GM12878 (cell line): ENCODE measurements around the gene TOGARAM1. TPM values are rescaled to one million over a fixed set of nuclear protein-coding genes. Genes with fewer than 3 reads are reported as not detected.

Experiments
- ATAC-seq: fragments of 200-7000 bp; cut with Tn5 transposase; 3 replicates; pipeline ENCODE4 v1.9.1; 2020; ENCODE audit warnings: mild to moderate bottlenecking, moderate library complexity
- BruUV-seq: library from RNA; stranded (reverse); fragments of 400-500 nt; replicated peaks from 2 replicates; lab custom pipeline; 2021; lab: Mats Ljungman, UMichigan
- CTCF ChIA-PET: fragments of 300-600 bp; sonication (Branson Sonifier 250); formaldehyde crosslinking; extraction: SDS; loops from one replicate; lab custom pipeline; 2021; ENCODE audit warnings: inconsistent platforms; lab: Yijun Ruan, JAX
- POLR2A ChIA-PET: fragments of 350-600 bp; formaldehyde crosslinking; extraction: SDS; loops from one replicate; lab custom pipeline; 2021; ENCODE audit warnings: inconsistent platforms; lab: Charles Lee
- RAD21 ChIA-PET: fragments of 300-600 bp; sonication (Branson Sonifier 250); formaldehyde crosslinking; loops from one replicate; lab custom pipeline; 2023; ENCODE audit warnings: antibody characterized with exemption; ENCODE audit not compliant: unreplicated experiment; lab: Charles Lee
- SMC1A ChIA-PET: fragments of 300-600 bp; sonication (Branson Sonifier 250); formaldehyde crosslinking; loops from one replicate; lab custom pipeline; 2023; ENCODE audit not compliant: unreplicated experiment, uncharacterized antibody; lab: Charles Lee
- DNase-seq: peaks from one replicate; pipeline ENCODE4 v3.0.0-alpha.2; 2011; ENCODE audit warnings: low read depth, low spot score
- FAIRE-seq: peaks from 3 replicates; lab custom pipeline; 2011; peaks lifted over from hg19 to GRCh38; lab: Jason Lieb, UNC
- H2AFZ ChIP-seq: 2 replicates; pipeline ENCODE4 v1.6.0; 2011; ENCODE audit warnings: low read depth, low read length, control low read depth; ENCODE audit not compliant: control insufficient read depth
- H3K27ac ChIP-seq: 2 replicates; pipeline ENCODE4 v1.5.1; 2011; ENCODE audit warnings: control low read depth; ENCODE audit not compliant: control insufficient read depth, insufficient read depth
- H3K27me3 ChIP-seq, 2 experiments: replicated peaks in 1 of 2; 2 replicates each; pipeline versions ENCODE4 v1.6.0 to v1.6.1; 2011; ENCODE audit warnings: low read length in 1 of 2; ENCODE audit not compliant: control insufficient read depth in 2 of 2, insufficient read depth in 2 of 2
- H3K36me3 ChIP-seq, 2 experiments: 2 replicates each; pipeline ENCODE4 v1.5.1; 2011; ENCODE audit warnings: low read length in 1 of 2; ENCODE audit not compliant: control insufficient read depth in 2 of 2, insufficient read depth in 2 of 2
- H3K4me1 ChIP-seq: 2 replicates; pipeline ENCODE4 v1.6.1; 2011; ENCODE audit warnings: mild to moderate bottlenecking, low read length, moderate library complexity, mixed read lengths; ENCODE audit not compliant: control insufficient read depth, insufficient read depth
- H3K4me2 ChIP-seq: 2 replicates; pipeline ENCODE4 v1.6.0; 2011; ENCODE audit warnings: control low read depth; ENCODE audit not compliant: control insufficient read depth, insufficient read depth
- H3K4me3 ChIP-seq: fragments of 200-600 bp; sonication (generic); 2 replicates; pipeline ENCODE4 v1.5.1; 2016
- H3K79me2 ChIP-seq: 2 replicates; pipeline ENCODE4 v1.6.0; 2011; ENCODE audit warnings: low read length; ENCODE audit not compliant: control insufficient read depth, insufficient read depth
- H3K9ac ChIP-seq: 2 replicates; pipeline ENCODE4 v1.8.0; 2011; ENCODE audit warnings: low read length, control low read depth, mixed read lengths; ENCODE audit not compliant: control insufficient read depth, insufficient read depth
- H3K9me3 ChIP-seq: replicated peaks from 3 replicates; pipeline ENCODE4 v1.5.1; 2011; ENCODE audit warnings: mild to moderate bottlenecking, low read length; ENCODE audit not compliant: control insufficient read depth, insufficient read depth
- H4K20me1 ChIP-seq: 2 replicates; pipeline ENCODE4 v1.6.0; 2011; ENCODE audit not compliant: control insufficient read depth, insufficient read depth
- ATF2 ChIP-seq: IDR thresholded peaks from 2 replicates; pipeline ENCODE4 v1.6.1; 2012; ENCODE audit warnings: low read length, inconsistent platforms
- BCL11A ChIP-seq: IDR thresholded peaks from 2 replicates; pipeline ENCODE4 v1.6.1; 2011; ENCODE audit warnings: low read depth, low read length
- CHD2 ChIP-seq: IDR thresholded peaks from 2 replicates; pipeline ENCODE4 v1.6.1; 2011; ENCODE audit warnings: low read depth, low read length, improper control_type of control experiment, borderline replicate concordance
- HCFC1 ChIP-seq: fragments of 150-350 bp; IDR thresholded peaks from 2 replicates; pipeline ENCODE4 v1.6.1; 2014; ENCODE audit warnings: low read length
- HDGF ChIP-seq: fragments of 450-650 bp; IDR thresholded peaks from 2 replicates; pipeline ENCODE4 v1.6.1; 2016; ENCODE audit warnings: antibody characterized with exemption
- IKZF1 ChIP-seq: fragments of 450-650 bp; conservative IDR thresholded peaks from 2 replicates; pipeline ENCODE4 v1.6.1; 2017; ENCODE audit warnings: antibody characterized with exemption, mild to moderate bottlenecking
- IKZF2 ChIP-seq, 2 experiments: fragments of 450-650 bp; IDR thresholded peaks; 2 replicates each; pipeline ENCODE4 v1.6.1; 2017; ENCODE audit warnings: mild to moderate bottlenecking in 2 of 2, moderate library complexity in 2 of 2
- JUNB ChIP-seq: IDR thresholded peaks from 2 replicates; pipeline ENCODE4 v1.6.1; 2016; ENCODE audit warnings: antibody characterized with exemption, mild to moderate bottlenecking
- MTA2 ChIP-seq: fragments of 450-650 bp; IDR thresholded peaks from 2 replicates; pipeline ENCODE4 v1.6.1; 2016; ENCODE audit warnings: low read depth, mild to moderate bottlenecking, moderate library complexity
- PKNOX1 ChIP-seq: fragments of 450-650 bp; IDR thresholded peaks from 2 replicates; pipeline ENCODE4 v1.6.1; 2016; ENCODE audit warnings: mild to moderate bottlenecking
- RELB ChIP-seq: fragments of 450-650 bp; IDR thresholded peaks from 2 replicates; pipeline ENCODE4 v1.6.1; 2017; ENCODE audit warnings: low read depth, mild to moderate bottlenecking, moderate library complexity
- RFX5 ChIP-seq: IDR thresholded peaks from 2 replicates; pipeline ENCODE4 v1.6.1; 2011; ENCODE audit warnings: low read depth, low read length, improper control_type of control experiment
- RUNX3 ChIP-seq: IDR thresholded peaks from 2 replicates; pipeline ENCODE4 v1.6.1; 2012; ENCODE audit warnings: low read length, inconsistent platforms
- SREBF1 ChIP-seq: IDR thresholded peaks from 2 replicates; pipeline ENCODE4 v1.6.1; 2012; ENCODE audit warnings: mild to moderate bottlenecking, low read length
- SREBF2 ChIP-seq: IDR thresholded peaks from 2 replicates; pipeline ENCODE4 v1.6.1; 2012; ENCODE audit warnings: mild to moderate bottlenecking, low read length
- ZNF592 ChIP-seq: fragments of 450-650 bp; IDR thresholded peaks from 2 replicates; pipeline ENCODE4 v1.6.1; 2017; ENCODE audit warnings: mild to moderate bottlenecking, moderate library complexity
- WGBS: methylation state at CpG from one replicate; pipeline ENCODE4 v1.1.6; 2016; ENCODE audit warnings: low lambda C conversion rate; ENCODE audit not compliant: insufficient replicate concordance, insufficient coverage; ENCODE audit errors: missing lambda C conversion rate; 5-methylcytosine and 5-hydroxymethylcytosine counted together
- in situ Hi-C: fragments of 300-500 bp; cut with MboI; formaldehyde crosslinking; loops from 9 replicates; pipeline ENCODE4 v1.14.3; 2018; ENCODE audit warnings: mixed read lengths
- intact Hi-C: fragments of 100-400 bp; cut with micrococcal nuclease; formaldehyde crosslinking; loops from one replicate; pipeline ENCODE4 v1.14.2; 2022; ENCODE audit not compliant: unreplicated experiment
- polyA plus RNA-seq, 11 experiments: library from polyadenylated mRNA; depleted of rRNA in 4 of 11; unstranded in 6 of 11; stranded (reverse) in 5 of 11; fragments of >200 nt; fragmentation: Nextera tagmentation in 4 of 11; fragmentation: Illumina TruSeq in 1 of 11; extraction: Ambion mirVana in 4 of 11; extraction: Trizol in 1 of 11; gene quantifications; 1 replicate in 1 of 11; 2 replicates in 10 of 11; pipeline versions ENCODE4 v1.2.1 to v1.2.3, GENCODE V29; 2011 to 2016; ENCODE audit warnings: inconsistent platforms in 2 of 11, missing spikeins in 2 of 11, low read depth in 1 of 11
- total RNA-seq, 4 experiments: library from RNA; depleted of rRNA in 3 of 4; stranded (reverse); fragments of >200 nt in 3 of 4; fragmentation: Illumina TruSeq in 1 of 4; extraction: Trizol in 1 of 4; gene quantifications; 2 replicates each; pipeline versions ENCODE4 v1.2.1 to v1.2.3, GENCODE V29; 2013 to 2021

The TOGARAM1 gene
- total and polyA plus RNA-seq, 10 of the 15 experiments (the other 5 are each of a cell fraction or from before 2014, with no cell fraction given): 2.1 to 14.4 (median 7.2) TPM

- no peaks in the 10 kb centered on the region for H3K9me3 ChIP-seq
- BruUV-seq: no TSS peak
- ChIA-PET POLR2A (no interaction called here), RAD21 (no interaction called here), SMC1A (interaction anchor here (0.8 to 1.5 kb wide), 3 partner anchors 8 to 66 kb away, joined by 3 read pairs; no protein-coding TSS in a partner anchor), CTCF (interaction anchor here (0.6 to 1.4 kb wide), 3 partner anchors 9 to 240 kb away, joined by 3 read pairs; no protein-coding TSS in a partner anchor)
- DNase-seq (no peak), ATAC-seq (peak; percentile 65), FAIRE-seq (peak; percentile 27)
- no peak overlapping the region for H2AFZ ChIP-seq
- H3K9ac ChIP-seq: no peak overlapping the region
- no peaks in the 10 kb centered on the region for H3K27me3 ChIP-seq
- intact Hi-C loops: no loop called here
- 8% methylated on average over 2 of the region's 2 CpGs for WGBS
- in situ Hi-C loops: no loop called here
- H4K20me1 ChIP-seq: no peaks in the 10 kb centered on the region
- peak overlapping the region; percentile 30; the same call in 1 of the 2 replicates for H3K4me2 ChIP-seq
- peaks cover 3% of the 10 kb centered on the region; the same call in 1 of the 2 replicates for H3K4me1 ChIP-seq
- no peaks in the 10 kb centered on the region for H3K79me2 ChIP-seq
- H3K4me3 ChIP-seq: no peak overlapping the region
- peaks cover 0 to 7% of the 10 kb centered on the region in 2 experiments; a peak in 1 of 4 replicates for H3K36me3 ChIP-seq
- no peak overlapping the region for H3K27ac ChIP-seq
- TF ChIP-seq ZNF592: no peak
- TF ChIP-seq ATF2: peak; percentile 17; the same call in 1 of the 2 replicates
- TF ChIP-seq MTA2: peak; percentile 73; the same call in 1 of the 2 replicates
- TF ChIP-seq JUNB: peak; percentile 53
- TF ChIP-seq HCFC1: no peak
- peak; percentile 48 to 62; a peak in 2 of 4 replicates for TF ChIP-seq IKZF2 (IDR thresholded peaks at IDR 0.05)
- no peak for TF ChIP-seq RFX5
- peak; percentile 57; the same call in 1 of the 2 replicates for TF ChIP-seq RELB
- TF ChIP-seq BCL11A: 0 out of 2 replicates have a peak, but pooled peaks have one; percentile 41
- TF ChIP-seq IKZF1: 0 out of 2 replicates have a peak, but pooled peaks have one; percentile 32
- no peak for TF ChIP-seq HDGF
- no peak for TF ChIP-seq SREBF1
- no peak for TF ChIP-seq PKNOX1
- no peak for TF ChIP-seq SREBF2
- peak; percentile 47; the same call in 1 of the 2 replicates for TF ChIP-seq RUNX3
- no peak for TF ChIP-seq CHD2
These were observed 66.2 kb downstream of the TOGARAM1 start for GRCh38 chr14:45028107-45028626.
